Measurements from ENCODE around the gene PRPSAP1.

Gene PRPSAP1

DNA sequence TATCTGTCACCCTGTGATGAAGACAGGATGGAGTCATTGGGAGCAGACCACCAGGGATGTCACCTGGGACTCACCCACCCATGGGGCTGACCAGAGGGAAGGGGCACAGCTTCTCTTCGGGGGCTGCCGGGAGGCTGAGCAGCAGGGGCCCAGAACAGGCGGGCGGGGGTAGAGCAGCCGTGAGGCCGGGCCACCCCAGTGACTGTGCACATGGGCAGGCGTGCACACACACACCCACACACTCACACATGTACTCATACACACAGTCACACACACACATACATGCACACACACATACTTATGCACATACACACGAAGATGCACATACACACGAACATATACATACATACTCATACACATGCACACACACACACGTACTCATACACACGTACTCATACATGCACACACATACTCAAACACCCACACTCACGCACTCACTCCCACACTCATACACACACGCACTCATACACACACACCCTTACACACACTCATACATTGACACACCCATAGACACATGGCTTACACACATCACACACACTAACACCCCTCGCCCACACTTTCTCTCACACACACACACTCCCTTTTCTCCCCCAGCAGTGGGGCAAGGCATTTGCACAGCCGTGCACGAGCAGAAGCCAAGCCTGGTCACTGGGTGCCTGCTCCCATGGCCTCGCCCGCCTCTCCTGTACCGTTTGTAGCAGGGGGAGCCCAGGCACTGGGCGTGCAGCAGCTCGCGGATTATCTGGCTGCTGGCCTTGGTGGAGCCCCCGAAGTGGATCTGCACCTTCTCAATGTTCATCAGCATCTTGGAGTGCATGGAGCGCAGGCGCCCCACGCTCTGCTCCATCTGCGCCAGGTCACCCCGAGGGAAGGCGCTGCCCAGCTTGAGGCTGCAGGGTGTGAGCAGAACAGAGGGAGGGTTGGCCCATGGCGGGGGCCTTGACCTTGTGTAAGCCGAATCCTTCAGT lies 76.1 kb downstream of the PRPSAP1 start (continued):
- TF ChIP-seq ZBTB20 (tag by site-specific recombination; IDR thresholded peaks at IDR 0.05), result no peak
- no peak for TF ChIP-seq ZNF610 (tag by site-specific recombination; IDR thresholded peaks at IDR 0.05; ENCODE audit: borderline replicate concordance)
- TF ChIP-seq ZNF785 (tag by site-specific recombination; IDR thresholded peaks at IDR 0.05), result no peak
- TF ChIP-seq ZNF274 (IDR thresholded peaks at IDR 0.05; ENCODE audit: low read length), result no peak
- TF ChIP-seq ZNF274 (tag by site-specific recombination; IDR thresholded peaks at IDR 0.05; ENCODE audit: borderline replicate concordance), result no peak
- no peak for TF ChIP-seq ZNF202 (tag by site-specific recombination; IDR thresholded peaks at IDR 0.05; ENCODE audit: borderline replicate concordance)
- no peak for TF ChIP-seq ZBTB21 (tag by site-specific recombination; IDR thresholded peaks at IDR 0.05)
- no peak for TF ChIP-seq ZNF549 (tag by site-specific recombination; IDR thresholded peaks at IDR 0.05)
- no peak for TF ChIP-seq GLIS1 (tag by site-specific recombination; IDR thresholded peaks at IDR 0.05)
- TF ChIP-seq ZNF501 (tag by site-specific recombination; IDR thresholded peaks at IDR 0.05), result no peak
- no peak for TF ChIP-seq ZNF350 (tag by site-specific recombination; IDR thresholded peaks at IDR 0.05)
- no peak for TF ChIP-seq KLF10 (tag by site-specific recombination; IDR thresholded peaks at IDR 0.05)
- no peak for TF ChIP-seq ZNF558 (tag by site-specific recombination; IDR thresholded peaks at IDR 0.05)
- TF ChIP-seq, protein P1, sequence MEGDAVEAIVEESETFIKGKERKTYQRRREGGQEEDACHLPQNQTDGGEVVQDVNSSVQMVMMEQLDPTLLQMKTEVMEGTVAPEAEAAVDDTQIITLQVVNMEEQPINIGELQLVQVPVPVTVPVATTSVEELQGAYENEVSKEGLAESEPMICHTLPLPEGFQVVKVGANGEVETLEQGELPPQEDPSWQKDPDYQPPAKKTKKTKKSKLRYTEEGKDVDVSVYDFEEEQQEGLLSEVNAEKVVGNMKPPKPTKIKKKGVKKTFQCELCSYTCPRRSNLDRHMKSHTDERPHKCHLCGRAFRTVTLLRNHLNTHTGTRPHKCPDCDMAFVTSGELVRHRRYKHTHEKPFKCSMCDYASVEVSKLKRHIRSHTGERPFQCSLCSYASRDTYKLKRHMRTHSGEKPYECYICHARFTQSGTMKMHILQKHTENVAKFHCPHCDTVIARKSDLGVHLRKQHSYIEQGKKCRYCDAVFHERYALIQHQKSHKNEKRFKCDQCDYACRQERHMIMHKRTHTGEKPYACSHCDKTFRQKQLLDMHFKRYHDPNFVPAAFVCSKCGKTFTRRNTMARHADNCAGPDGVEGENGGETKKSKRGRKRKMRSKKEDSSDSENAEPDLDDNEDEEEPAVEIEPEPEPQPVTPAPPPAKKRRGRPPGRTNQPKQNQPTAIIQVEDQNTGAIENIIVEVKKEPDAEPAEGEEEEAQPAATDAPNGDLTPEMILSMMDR (tag by site-specific recombination; IDR thresholded peaks at IDR 0.05), result no peak
- no peak for TF ChIP-seq ZSCAN30 (tag by site-specific recombination; IDR thresholded peaks at IDR 0.05)
- TF ChIP-seq ZNF701 (tag by site-specific recombination; IDR thresholded peaks at IDR 0.05), result no peak
- no peak for TF ChIP-seq ZNF394 (tag by site-specific recombination; IDR thresholded peaks at IDR 0.05; ENCODE audit: borderline replicate concordance)
- TF ChIP-seq, protein P2, sequence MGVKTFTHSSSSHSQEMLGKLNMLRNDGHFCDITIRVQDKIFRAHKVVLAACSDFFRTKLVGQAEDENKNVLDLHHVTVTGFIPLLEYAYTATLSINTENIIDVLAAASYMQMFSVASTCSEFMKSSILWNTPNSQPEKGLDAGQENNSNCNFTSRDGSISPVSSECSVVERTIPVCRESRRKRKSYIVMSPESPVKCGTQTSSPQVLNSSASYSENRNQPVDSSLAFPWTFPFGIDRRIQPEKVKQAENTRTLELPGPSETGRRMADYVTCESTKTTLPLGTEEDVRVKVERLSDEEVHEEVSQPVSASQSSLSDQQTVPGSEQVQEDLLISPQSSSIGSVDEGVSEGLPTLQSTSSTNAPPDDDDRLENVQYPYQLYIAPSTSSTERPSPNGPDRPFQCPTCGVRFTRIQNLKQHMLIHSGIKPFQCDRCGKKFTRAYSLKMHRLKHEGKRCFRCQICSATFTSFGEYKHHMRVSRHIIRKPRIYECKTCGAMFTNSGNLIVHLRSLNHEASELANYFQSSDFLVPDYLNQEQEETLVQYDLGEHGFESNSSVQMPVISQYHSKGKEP (tag by site-specific recombination; IDR thresholded peaks at IDR 0.05), result no peak
- TF ChIP-seq ZNF23 (tag by site-specific recombination; IDR thresholded peaks at IDR 0.05; ENCODE audit: borderline replicate concordance), result no peak
- TF ChIP-seq ZNF155 (tag by site-specific recombination; IDR thresholded peaks at IDR 0.05), result no peak
- no peak for TF ChIP-seq ZNF629 (tag by site-specific recombination; IDR thresholded peaks at IDR 0.05)
- TF ChIP-seq GLI4 (tag by site-specific recombination; IDR thresholded peaks at IDR 0.05), result no peak
- no peak for TF ChIP-seq ZBTB1 (tag by site-specific recombination; IDR thresholded peaks at IDR 0.05)
- peak; percentile 80; the same call in 1 of the 2 replicates for TF ChIP-seq SALL2 (tag by site-specific recombination; IDR thresholded peaks at IDR 0.05; ENCODE audit: borderline replicate concordance)
- no peak for TF ChIP-seq ZNF416 (tag by site-specific recombination; IDR thresholded peaks at IDR 0.05)
- TF ChIP-seq, protein P3, sequence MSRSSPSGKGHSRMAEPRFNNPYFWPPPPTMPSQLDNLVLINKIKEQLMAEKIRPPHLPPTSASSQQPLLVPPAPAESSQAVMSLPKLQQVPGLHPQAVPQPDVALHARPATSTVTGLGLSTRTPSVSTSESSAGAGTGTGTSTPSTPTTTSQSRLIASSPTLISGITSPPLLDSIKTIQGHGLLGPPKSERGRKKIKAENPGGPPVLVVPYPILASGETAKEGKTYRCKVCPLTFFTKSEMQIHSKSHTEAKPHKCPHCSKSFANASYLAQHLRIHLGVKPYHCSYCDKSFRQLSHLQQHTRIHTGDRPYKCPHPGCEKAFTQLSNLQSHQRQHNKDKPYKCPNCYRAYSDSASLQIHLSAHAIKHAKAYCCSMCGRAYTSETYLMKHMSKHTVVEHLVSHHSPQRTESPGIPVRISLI (tag by site-specific recombination; IDR thresholded peaks at IDR 0.05), result no peak
- TF ChIP-seq, protein P4, sequence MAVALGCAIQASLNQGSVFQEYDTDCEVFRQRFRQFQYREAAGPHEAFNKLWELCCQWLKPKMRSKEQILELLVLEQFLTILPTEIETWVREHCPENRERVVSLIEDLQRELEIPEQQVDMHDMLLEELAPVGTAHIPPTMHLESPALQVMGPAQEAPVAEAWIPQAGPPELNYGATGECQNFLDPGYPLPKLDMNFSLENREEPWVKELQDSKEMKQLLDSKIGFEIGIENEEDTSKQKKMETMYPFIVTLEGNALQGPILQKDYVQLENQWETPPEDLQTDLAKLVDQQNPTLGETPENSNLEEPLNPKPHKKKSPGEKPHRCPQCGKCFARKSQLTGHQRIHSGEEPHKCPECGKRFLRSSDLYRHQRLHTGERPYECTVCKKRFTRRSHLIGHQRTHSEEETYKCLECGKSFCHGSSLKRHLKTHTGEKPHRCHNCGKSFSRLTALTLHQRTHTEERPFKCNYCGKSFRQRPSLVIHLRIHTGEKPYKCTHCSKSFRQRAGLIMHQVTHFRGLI (tag by site-specific recombination; IDR thresholded peaks at IDR 0.05), result no peak
- 0 out of 2 replicates have a peak, but pooled peaks have one; percentile 35 for TF ChIP-seq ZNF776 (tag by site-specific recombination; IDR thresholded peaks at IDR 0.05; ENCODE audit: borderline replicate concordance)
- no peak for TF ChIP-seq ZNF184 (tag by site-specific recombination; IDR thresholded peaks at IDR 0.05)
- no peak for TF ChIP-seq GLI2 (tag by site-specific recombination; IDR thresholded peaks at IDR 0.05; ENCODE audit: borderline replicate concordance, low read depth)
- no peak for TF ChIP-seq MEIS1 (CRISPR knock-in tag; IDR thresholded peaks at IDR 0.05; ENCODE audit: borderline replicate concordance)
- TF ChIP-seq ZNF138 (tag by site-specific recombination; IDR thresholded peaks at IDR 0.05; ENCODE audit: borderline replicate concordance), result no peak
- TF ChIP-seq ZNF140 (tag by site-specific recombination; IDR thresholded peaks at IDR 0.05), result no peak
- no peak for TF ChIP-seq OSR2 (tag by site-specific recombination; IDR thresholded peaks at IDR 0.05)
- no peak for TF ChIP-seq ZNF561 (tag by site-specific recombination; IDR thresholded peaks at IDR 0.05; ENCODE audit: borderline replicate concordance)
- no peak for TF ChIP-seq ZNF19 (tag by site-specific recombination; IDR thresholded peaks at IDR 0.05; ENCODE audit: low read depth)

All from HEK293 (cell line).